IPS-20b (cell line): ENCODE results near the gene KLHL1.

Experiments used
- H3K27ac ChIP-seq: one replicate; pipeline ENCODE4 v1.5.1; 2013; ENCODE audit warnings: low read length
- H3K27me3 ChIP-seq: 2 replicates; pipeline ENCODE4 v1.6.1; 2013; ENCODE audit warnings: mild to moderate bottlenecking, low read length, inconsistent platforms; ENCODE audit not compliant: insufficient read depth
- H3K36me3 ChIP-seq: 2 replicates; pipeline ENCODE4 v1.6.1; 2013; ENCODE audit warnings: low read depth, mild to moderate bottlenecking, inconsistent platforms, low read length, moderate library complexity; ENCODE audit not compliant: insufficient read depth
- H3K4me1 ChIP-seq: 2 replicates; pipeline ENCODE4 v1.6.1; 2013; ENCODE audit warnings: mild to moderate bottlenecking, control low read depth, inconsistent platforms, low read length, moderate library complexity; ENCODE audit not compliant: insufficient read depth
- H3K4me3 ChIP-seq: 2 replicates; pipeline ENCODE4 v1.5.1; 2013; ENCODE audit warnings: mild to moderate bottlenecking, low read length, inconsistent platforms
- H3K9ac ChIP-seq: 2 replicates; pipeline ENCODE4 v1.6.1; 2013; ENCODE audit warnings: low read depth, mild to moderate bottlenecking, inconsistent platforms, low read length, moderate library complexity
- H3K9me3 ChIP-seq: 2 replicates; pipeline ENCODE4 v1.6.1; 2013; ENCODE audit warnings: mild to moderate bottlenecking, low read depth, low read length, inconsistent platforms; ENCODE audit not compliant: insufficient read depth

KLHL1 gene

DNA sequence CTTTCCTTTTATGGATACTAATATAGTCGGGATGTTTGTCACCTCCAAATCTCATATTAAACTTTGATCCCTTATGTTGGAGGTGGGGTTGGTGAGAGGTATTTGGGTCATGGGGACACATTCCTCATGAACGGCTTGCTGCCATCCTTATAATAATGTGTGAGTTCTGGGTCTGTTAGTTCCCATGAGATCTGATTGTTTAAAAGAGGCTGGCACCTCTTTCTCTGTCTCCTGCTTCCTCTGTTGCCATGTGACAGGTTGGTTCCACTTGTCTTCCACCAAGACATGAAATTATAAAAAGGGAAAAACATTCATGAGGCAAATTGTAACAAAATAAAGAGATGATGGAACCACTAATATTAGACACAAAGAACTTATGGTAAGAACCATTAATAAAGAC, 108.4 kb downstream of the KLHL1 start:
- H3K9me3 ChIP-seq: no peaks in the 10 kb centered on the region
- no peak overlapping the region for H3K4me3 ChIP-seq
- H3K4me1 ChIP-seq: no peaks in the 10 kb centered on the region
- H3K27ac ChIP-seq: no peak overlapping the region
- H3K36me3 ChIP-seq: no peaks in the 10 kb centered on the region
- no peak overlapping the region for H3K9ac ChIP-seq
- no peaks in the 10 kb centered on the region for H3K27me3 ChIP-seq

DNA sequence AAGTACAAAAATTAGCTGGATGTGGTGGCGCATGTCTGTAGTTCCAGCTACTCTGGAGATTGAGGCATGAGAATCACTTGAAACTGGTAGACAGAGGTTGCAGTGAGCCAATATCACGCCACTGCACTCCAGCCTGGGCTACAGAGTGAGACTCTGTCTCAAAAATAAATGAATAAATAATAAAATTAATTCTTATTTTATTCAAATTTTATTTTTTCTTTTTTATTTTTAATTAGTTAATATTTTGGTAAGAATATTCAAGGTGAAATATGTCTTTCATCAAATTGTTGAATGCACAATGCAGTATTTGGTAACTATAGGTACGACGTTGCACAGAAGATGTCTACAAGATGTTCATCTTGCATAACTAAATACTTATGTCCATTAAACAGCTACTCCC, 111.2 kb downstream of the KLHL1 start:
- H3K27ac ChIP-seq: no peak overlapping the region
- no peak overlapping the region for H3K4me3 ChIP-seq
- no peaks in the 10 kb centered on the region for H3K9me3 ChIP-seq
- H3K36me3 ChIP-seq: no peaks in the 10 kb centered on the region
- H3K27me3 ChIP-seq: no peaks in the 10 kb centered on the region
- H3K4me1 ChIP-seq: no peaks in the 10 kb centered on the region
- no peak overlapping the region for H3K9ac ChIP-seq

DNA sequence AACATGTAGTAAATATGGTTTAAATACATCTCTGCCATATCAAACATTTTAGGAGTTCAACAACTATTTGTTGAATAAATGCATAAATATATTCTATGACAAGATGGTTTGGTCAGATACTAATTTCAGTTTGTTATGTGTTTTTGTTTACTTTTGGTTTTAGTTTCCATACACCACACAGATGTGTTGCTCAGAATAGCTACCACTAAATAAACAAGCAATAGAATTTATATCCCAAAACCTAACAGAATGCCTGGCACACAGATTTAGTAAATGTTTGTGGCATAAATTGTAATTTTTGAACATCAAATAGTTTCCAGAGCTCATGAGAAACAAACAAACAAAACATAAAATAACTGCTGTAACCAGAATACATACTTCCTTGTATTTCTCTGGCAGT, 127.5 kb downstream of the KLHL1 start:
- Histone ChIP-seq H3K9ac (no peak overlapping the region), H3K4me1 (no peaks in the 10 kb centered on the region), H3K9me3 (no peaks in the 10 kb centered on the region), H3K4me3 (no peak overlapping the region), H3K27me3 (no peaks in the 10 kb centered on the region), H3K36me3 (no peaks in the 10 kb centered on the region), H3K27ac (no peak overlapping the region)

DNA sequence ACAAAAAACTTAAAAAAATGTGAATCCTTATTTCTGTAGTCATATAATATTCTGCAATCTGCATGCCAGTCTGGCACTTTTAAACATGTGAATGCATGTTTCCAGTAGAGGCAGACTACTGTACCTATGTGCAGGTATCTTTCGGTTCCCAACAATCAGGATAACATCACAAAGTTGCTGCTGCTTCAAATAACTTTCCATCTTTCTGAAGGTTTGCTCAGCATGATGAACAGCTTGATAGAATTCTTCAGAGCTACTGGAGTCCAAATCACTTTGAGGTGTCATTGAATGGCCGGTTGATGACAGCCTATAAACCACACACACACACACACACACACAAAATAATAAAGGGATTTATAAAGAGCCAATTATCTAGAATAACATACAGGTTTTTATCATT, 132.8 kb downstream of the KLHL1 start:
- no peaks in the 10 kb centered on the region for H3K36me3 ChIP-seq
- no peak overlapping the region for H3K4me3 ChIP-seq
- no peak overlapping the region for H3K9ac ChIP-seq
- no peaks in the 10 kb centered on the region for H3K9me3 ChIP-seq
- H3K4me1 ChIP-seq: no peaks in the 10 kb centered on the region
- H3K27me3 ChIP-seq: no peaks in the 10 kb centered on the region
- no peak overlapping the region for H3K27ac ChIP-seq

DNA sequence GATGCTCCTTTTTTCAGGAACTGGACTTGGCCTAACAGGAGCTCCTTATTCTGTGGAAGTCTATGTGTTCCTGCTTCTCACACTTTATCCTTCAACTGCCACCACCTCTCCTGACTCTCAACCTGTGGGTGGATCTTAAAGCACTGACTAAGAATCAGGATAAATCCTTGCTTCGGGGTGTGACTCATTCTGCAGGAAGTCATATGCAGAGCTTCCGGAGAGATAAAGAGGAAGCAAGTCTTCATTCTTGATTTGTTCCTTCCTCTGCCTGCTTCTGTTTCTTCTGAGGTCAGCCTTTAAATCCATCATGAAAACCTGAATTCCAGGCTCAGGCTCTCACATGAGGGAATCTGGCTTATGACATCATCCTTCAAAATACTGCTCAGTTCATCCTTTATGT, 137.7 kb downstream of the KLHL1 start:
- H3K4me1 ChIP-seq: no peaks in the 10 kb centered on the region
- no peaks in the 10 kb centered on the region for H3K27me3 ChIP-seq
- no peak overlapping the region for H3K27ac ChIP-seq
- H3K9ac ChIP-seq: no peak overlapping the region
- no peak overlapping the region for H3K4me3 ChIP-seq
- no peaks in the 10 kb centered on the region for H3K36me3 ChIP-seq
- H3K9me3 ChIP-seq: no peaks in the 10 kb centered on the region; the same call in 1 of the 2 replicates

DNA sequence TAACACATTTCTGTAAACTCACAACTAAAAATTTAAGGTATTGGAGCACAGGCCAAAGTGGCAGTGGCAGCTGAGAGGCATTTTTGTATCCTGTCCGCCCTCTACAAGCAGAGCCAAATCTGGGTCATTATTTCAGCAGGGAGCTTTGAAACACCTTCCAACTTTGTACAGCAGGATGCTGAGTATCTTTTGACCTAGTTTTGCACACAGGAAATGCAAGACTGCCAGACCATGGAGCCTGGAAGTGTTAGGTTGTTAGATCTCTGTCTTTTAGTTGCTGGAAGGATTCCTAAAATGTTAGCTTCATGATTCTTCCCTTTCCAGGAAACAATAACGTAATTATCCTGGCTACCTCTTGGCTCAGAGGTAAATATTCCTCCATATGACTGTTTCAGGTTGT, 149.2 kb downstream of the KLHL1 start:
- peaks cover 11% of the 10 kb centered on the region; the same call in 1 of the 2 replicates for H3K4me1 ChIP-seq
- H3K27ac ChIP-seq: no peak overlapping the region
- H3K9ac ChIP-seq: no peak overlapping the region
- H3K36me3 ChIP-seq: no peaks in the 10 kb centered on the region
- H3K27me3 ChIP-seq: no peaks in the 10 kb centered on the region
- no peak overlapping the region for H3K4me3 ChIP-seq
- H3K9me3 ChIP-seq: no peaks in the 10 kb centered on the region

DNA sequence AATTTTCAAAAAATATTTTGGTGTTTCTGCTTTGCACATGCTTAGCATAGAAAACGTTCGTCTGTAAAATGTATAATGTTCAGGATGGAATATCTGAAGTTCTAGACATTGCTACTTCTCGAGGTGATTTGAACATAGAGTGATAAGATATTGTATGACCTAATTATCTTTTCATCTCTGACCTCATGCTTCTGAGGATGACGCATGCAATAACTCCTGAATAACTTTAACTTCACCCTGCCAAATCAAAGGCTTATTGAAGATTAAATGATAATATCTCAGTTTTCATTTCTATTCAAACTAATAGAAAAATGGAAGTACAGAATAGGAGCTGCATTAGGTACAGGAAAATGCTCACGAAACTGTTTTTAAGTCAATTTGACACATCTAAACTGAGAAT, 151.4 kb downstream of the KLHL1 start:
- Histone ChIP-seq H3K9ac (no peak overlapping the region), H3K4me1 (peaks cover 11% of the 10 kb centered on the region; the same call in 1 of the 2 replicates), H3K36me3 (no peaks in the 10 kb centered on the region), H3K27ac (no peak overlapping the region), H3K4me3 (no peak overlapping the region), H3K27me3 (no peaks in the 10 kb centered on the region), H3K9me3 (no peaks in the 10 kb centered on the region)

DNA sequence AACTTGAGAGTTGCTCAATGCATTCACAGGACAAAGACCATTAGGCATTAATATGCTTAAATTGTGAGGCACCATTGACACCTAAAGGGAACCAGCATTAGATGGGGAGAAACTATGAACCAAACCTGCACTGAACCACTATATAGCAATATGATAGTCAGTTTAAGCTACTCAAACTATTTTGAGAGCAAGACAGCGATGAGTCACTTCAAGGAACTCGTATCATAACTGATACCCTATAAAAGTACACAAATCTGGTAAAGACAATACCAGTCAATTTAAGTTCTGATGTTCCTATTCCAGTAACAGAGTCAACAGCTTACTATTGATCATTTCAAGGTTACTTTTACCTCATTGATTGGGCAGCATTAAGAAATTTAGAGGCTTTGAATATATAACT, 151.9 kb downstream of the KLHL1 start:
- Histone ChIP-seq H3K9ac (no peak overlapping the region), H3K27me3 (no peaks in the 10 kb centered on the region), H3K36me3 (no peaks in the 10 kb centered on the region), H3K4me3 (no peak overlapping the region), H3K27ac (no peak overlapping the region), H3K4me1 (peaks cover 11% of the 10 kb centered on the region; the same call in 1 of the 2 replicates), H3K9me3 (no peaks in the 10 kb centered on the region)

DNA sequence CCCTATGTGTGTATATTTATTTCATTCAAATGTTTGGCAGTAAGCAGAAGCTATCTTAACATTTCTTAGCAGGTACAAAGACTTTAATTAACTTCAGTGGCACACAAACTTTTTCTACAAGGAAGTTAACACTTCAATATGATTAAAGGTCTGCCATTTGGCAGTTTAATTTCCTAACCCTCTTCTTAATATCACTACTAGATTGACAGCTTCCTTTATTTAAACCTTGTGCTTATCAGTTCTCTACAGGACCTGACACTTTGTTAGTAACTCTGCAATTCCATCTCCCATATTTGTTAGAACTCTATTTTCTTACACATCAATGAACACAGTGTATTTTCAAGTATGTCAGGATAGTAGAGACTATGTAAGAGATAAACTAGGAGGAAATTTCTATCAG, 153.0 kb downstream of the KLHL1 start:
- no peaks in the 10 kb centered on the region for H3K36me3 ChIP-seq
- peaks cover 11% of the 10 kb centered on the region; the same call in 1 of the 2 replicates for H3K4me1 ChIP-seq
- H3K27ac ChIP-seq: no peak overlapping the region
- H3K9ac ChIP-seq: no peak overlapping the region
- no peaks in the 10 kb centered on the region for H3K27me3 ChIP-seq
- no peaks in the 10 kb centered on the region for H3K9me3 ChIP-seq
- H3K4me3 ChIP-seq: no peak overlapping the region

DNA sequence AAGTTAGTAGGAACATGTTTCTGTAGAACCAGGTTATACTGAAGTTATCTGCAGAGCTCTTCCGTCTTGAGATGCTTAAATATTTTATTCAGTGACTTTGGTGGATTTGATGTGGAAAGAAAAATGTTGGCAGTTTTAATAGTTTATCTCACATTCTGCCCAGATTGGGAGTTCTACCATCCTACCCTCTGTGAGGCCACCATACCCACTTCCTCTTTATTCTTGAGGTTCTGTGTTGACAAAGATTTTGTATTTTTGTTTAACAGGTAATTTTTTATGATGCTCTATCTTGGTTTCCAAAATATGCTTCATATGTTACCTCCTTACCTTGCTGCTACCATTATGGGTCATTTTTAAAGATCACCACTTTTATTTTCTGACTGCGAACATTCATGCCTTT, 156.8 kb downstream of the KLHL1 start:
- H3K36me3 ChIP-seq: no peaks in the 10 kb centered on the region
- no peaks in the 10 kb centered on the region for H3K4me1 ChIP-seq
- no peak overlapping the region for H3K9ac ChIP-seq
- H3K27ac ChIP-seq: no peak overlapping the region
- no peaks in the 10 kb centered on the region for H3K27me3 ChIP-seq
- no peak overlapping the region for H3K4me3 ChIP-seq
- no peaks in the 10 kb centered on the region for H3K9me3 ChIP-seq

DNA sequence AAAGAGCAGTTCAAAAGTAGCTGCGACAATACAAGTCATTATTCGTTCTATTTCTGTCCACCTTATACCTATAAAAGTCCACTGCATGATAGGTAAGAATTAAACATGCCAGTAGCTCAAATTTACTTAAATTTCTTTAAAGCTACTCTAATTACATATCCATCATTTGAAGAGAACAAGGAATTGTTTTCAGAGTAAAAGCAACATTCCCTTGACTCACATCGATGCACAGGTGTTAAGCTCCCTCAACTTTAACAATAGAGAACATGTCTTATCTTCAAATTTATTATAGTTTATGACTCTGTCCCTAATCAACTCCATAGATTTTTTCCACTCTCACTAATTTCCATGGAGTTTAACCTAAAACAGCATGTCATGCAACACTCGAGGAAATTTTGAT, 158.1 kb downstream of the KLHL1 start:
- no peaks in the 10 kb centered on the region for H3K27me3 ChIP-seq
- H3K36me3 ChIP-seq: no peaks in the 10 kb centered on the region
- H3K9ac ChIP-seq: no peak overlapping the region
- no peak overlapping the region for H3K27ac ChIP-seq
- H3K4me3 ChIP-seq: no peak overlapping the region
- H3K4me1 ChIP-seq: no peaks in the 10 kb centered on the region
- H3K9me3 ChIP-seq: no peaks in the 10 kb centered on the region

DNA sequence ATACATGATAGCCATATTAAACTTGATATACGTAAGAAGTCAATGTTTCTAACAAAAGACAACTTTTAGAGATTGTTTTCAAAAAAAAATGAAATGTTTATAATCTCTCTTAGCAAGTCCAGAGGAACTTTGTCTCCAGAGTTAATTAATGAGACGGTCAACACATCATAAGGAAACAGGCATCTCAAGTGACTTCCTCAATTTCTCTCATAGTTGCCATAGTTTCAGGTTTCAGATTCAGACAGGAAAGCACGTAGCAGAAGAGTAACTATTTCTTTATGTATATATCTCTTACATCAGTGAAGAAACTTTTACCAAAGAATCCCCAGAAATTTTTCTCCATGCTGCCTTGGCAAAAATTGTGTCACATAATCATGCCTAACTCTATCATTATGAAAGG, 160.2 kb downstream of the KLHL1 start:
- Histone ChIP-seq H3K9me3 (no peaks in the 10 kb centered on the region), H3K36me3 (no peaks in the 10 kb centered on the region), H3K4me3 (no peak overlapping the region), H3K9ac (no peak overlapping the region), H3K4me1 (no peaks in the 10 kb centered on the region), H3K27me3 (no peaks in the 10 kb centered on the region), H3K27ac (no peak overlapping the region)

DNA sequence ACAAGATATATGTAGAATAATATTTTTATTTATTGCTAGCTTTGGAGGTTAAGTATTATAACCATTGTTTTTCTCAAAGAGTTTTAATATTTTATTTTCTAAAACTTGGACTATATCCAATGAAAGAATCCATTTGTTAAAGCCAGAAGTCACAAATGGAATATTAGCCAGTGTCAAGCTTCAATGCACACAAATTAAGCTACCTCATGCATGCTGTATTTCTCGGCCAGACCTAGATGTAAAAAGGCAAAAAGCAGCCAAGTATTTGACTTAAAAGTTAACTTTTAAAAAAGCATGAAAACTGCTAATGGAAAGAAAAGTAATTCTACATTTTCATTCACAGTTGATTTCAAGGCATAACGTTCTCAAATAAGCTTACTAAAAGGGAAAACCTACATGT, 160.7 kb downstream of the KLHL1 start:
- H3K27me3 ChIP-seq: no peaks in the 10 kb centered on the region
- H3K9ac ChIP-seq: no peak overlapping the region
- no peaks in the 10 kb centered on the region for H3K36me3 ChIP-seq
- H3K27ac ChIP-seq: no peak overlapping the region
- no peaks in the 10 kb centered on the region for H3K9me3 ChIP-seq
- H3K4me3 ChIP-seq: no peak overlapping the region
- no peaks in the 10 kb centered on the region for H3K4me1 ChIP-seq
